Chondrocyte (in vitro differentiated cells): ENCODE results near the gene YY1AP1. TPM values are rescaled to one million over a fixed set of nuclear protein-coding genes. Genes with fewer than 3 reads are reported as not detected.
"Not testable (repeated sequence)": the region's sequence is repeated elsewhere in the genome, so short reads cannot be mapped to it uniquely, and the experiment has no call there.

Experiments
- DNase-seq: peaks from one replicate; pipeline ENCODE4 v3.0.0; 2021; ENCODE audit warnings: mixed read lengths, low spot score
- H3K27ac Mint-ChIP-seq: one replicate; pipeline ENCODE4 v1.8.0; 2021; ENCODE audit warnings: mild to moderate bottlenecking, moderate library complexity, mixed read lengths; ENCODE audit not compliant: unreplicated experiment
- H3K27me3 Mint-ChIP-seq: 2 replicates; pipeline ENCODE4 v1.8.0; 2021; ENCODE audit warnings: low read depth, mixed read lengths
- H3K36me3 Mint-ChIP-seq: 2 replicates; pipeline ENCODE4 v1.8.0; 2021; ENCODE audit warnings: low read depth, mixed read lengths
- H3K4me1 Mint-ChIP-seq: 2 replicates; pipeline ENCODE4 v1.8.0; 2021; ENCODE audit warnings: low read depth, mild to moderate bottlenecking, mixed read lengths
- H3K4me3 Mint-ChIP-seq: one replicate; pipeline ENCODE4 v1.8.0; 2021; ENCODE audit warnings: mild to moderate bottlenecking, moderate library complexity, mixed read lengths; ENCODE audit not compliant: unreplicated experiment
- H3K9me3 Mint-ChIP-seq: 2 replicates; pipeline ENCODE4 v1.8.0; 2021; ENCODE audit warnings: low read depth, mixed read lengths
- total RNA-seq: library from RNA; stranded (reverse); gene quantifications from 3 replicates; pipeline ENCODE4 v1.2.1, GENCODE V29; 2021
- TF ChIP-seq, protein P1 (sequence below): fragments of 200-600 bp; sonication (generic); IDR thresholded peaks from 2 replicates; pipeline ENCODE4 v1.5.0; 2021; ENCODE audit warnings: antibody characterized with exemption, mild to moderate bottlenecking, moderate library complexity

Gene YY1AP1
- total RNA-seq, 1 donor from 2014 or later = 41.9 TPM

DNA sequence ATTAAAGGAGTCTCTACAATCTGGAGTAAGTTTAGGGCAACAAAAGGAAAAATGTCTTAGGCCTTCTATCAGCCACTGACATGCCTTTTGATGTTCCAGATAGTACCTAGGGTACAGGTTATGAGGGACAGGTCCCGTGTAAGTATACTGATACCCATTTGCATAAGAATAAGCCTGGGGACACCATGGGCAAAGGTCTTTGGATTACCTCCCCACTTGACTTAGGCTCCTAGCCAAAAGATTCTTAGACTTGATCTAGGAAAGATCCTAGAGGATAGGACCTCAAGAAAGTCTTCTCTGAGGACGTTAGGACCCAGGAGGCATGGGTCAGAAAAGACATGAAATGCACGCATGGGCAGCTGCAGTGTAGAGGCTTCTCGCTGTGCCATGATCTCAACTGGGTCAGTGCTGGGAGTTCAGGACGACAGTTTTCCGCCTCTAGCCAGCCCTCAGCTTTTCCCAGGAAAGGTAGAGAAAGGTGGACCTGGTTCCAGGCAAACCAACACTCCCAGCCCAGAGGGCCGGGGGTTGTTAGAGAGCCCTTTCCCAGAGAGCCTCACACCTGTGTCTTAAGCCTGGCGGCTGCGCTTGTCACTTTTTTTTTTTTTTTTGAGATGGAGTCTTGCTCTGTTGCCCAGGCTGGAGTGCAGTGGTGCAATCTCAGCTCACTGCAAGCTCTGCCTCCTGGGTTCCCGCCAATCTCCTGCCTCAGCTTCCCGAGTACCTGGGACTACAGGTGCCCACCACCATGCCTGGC is 52.0 kb downstream of the YY1AP1 start:
- Mint-ChIP-seq H3K4me3 (no peak overlapping the region), H3K27me3 (no peaks in the 10 kb centered on the region), H3K9me3 (peaks cover 3% of the 10 kb centered on the region), H3K27ac (no peak overlapping the region), H3K36me3 (no peaks in the 10 kb centered on the region), H3K4me1 (no peaks in the 10 kb centered on the region)
- DNase-seq = no peak
- TF ChIP-seq, protein P1, sequence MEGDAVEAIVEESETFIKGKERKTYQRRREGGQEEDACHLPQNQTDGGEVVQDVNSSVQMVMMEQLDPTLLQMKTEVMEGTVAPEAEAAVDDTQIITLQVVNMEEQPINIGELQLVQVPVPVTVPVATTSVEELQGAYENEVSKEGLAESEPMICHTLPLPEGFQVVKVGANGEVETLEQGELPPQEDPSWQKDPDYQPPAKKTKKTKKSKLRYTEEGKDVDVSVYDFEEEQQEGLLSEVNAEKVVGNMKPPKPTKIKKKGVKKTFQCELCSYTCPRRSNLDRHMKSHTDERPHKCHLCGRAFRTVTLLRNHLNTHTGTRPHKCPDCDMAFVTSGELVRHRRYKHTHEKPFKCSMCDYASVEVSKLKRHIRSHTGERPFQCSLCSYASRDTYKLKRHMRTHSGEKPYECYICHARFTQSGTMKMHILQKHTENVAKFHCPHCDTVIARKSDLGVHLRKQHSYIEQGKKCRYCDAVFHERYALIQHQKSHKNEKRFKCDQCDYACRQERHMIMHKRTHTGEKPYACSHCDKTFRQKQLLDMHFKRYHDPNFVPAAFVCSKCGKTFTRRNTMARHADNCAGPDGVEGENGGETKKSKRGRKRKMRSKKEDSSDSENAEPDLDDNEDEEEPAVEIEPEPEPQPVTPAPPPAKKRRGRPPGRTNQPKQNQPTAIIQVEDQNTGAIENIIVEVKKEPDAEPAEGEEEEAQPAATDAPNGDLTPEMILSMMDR = no peak

DNA sequence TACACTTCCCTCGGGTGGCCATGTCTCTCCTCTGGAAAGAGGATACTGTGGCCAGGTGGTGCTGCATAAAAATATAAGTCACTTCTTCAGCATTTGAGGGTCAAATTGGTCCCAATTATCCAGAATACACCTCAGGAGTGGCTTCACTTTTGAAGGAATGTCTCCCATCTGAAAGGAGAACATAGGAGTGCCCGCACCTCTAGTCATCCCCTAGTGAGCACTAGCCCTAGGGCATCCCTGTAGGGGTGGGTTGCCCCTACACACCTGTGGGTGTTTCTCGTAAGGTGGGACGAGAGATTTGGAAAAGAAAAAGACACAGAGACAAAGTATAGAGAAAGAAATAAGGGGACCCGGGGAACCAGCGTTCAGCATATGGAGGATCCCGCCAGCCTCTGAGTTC is 62.1 kb downstream of the YY1AP1 start:
- H3K27ac Mint-ChIP-seq, H3K27me3 Mint-ChIP-seq, H3K36me3 Mint-ChIP-seq, H3K4me3 Mint-ChIP-seq, H3K4me1 Mint-ChIP-seq, DNase-seq: not testable (repeated sequence)
- H3K9me3 Mint-ChIP-seq = peaks cover 18% of the 10 kb centered on the region

DNA sequence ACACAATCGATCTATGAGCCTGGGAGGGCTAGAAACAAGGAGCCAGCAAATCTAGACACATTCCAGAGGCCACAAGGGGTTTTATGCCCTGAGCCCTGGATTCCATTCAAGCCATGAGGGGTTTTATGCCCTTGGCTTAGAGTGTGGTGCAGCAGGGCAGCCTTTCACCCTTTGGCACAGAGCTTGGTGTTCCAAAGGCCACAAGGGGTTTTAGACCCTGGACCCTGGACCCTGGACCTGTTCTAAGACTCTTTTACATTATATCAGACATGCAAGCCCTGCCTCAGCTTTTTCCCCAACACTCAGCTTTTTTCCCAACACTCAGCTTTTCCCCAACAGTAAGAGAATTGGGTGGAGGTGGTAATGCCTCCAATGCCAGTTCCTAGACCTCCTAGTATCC is 65.2 kb downstream of the YY1AP1 start:
- peaks cover 7% of the 10 kb centered on the region for H3K27me3 Mint-ChIP-seq
- TF ChIP-seq, protein P1 = no peak
- no peak overlapping the region for H3K4me3 Mint-ChIP-seq
- no peaks in the 10 kb centered on the region for H3K4me1 Mint-ChIP-seq
- DNase-seq = no peak
- H3K9me3 Mint-ChIP-seq = peaks cover 18% of the 10 kb centered on the region
- no peak overlapping the region for H3K27ac Mint-ChIP-seq
- peaks cover 7% of the 10 kb centered on the region for H3K36me3 Mint-ChIP-seq

DNA sequence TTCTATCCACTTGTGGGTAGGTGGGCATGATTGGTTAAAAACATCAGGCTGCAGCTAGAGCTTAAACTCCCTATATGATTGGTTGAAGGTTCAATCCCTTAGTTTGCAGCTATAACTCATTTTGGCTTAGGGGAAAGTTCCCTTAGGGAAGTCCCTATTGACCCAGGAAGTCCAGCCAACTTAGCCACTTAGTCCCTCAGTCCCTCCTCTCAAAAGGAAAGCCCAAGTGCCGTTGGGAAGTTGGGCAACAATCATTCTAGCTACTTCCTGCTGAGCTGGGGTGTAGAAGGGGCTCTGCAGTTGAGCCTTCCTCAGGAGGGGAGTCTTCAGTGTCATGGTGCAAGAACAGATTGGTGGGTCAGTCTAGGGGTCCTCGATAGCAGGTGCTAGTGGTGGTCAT is 66.4 kb downstream of the YY1AP1 start:
- Mint-ChIP-seq H3K27ac (no peak overlapping the region), H3K36me3 (peaks cover 7% of the 10 kb centered on the region), H3K27me3 (peaks cover 7% of the 10 kb centered on the region), H3K4me1 (no peaks in the 10 kb centered on the region), H3K4me3 (no peak overlapping the region), H3K9me3 (peaks cover 18% of the 10 kb centered on the region)
- TF ChIP-seq, protein P1 = no peak
- no peak for DNase-seq

DNA sequence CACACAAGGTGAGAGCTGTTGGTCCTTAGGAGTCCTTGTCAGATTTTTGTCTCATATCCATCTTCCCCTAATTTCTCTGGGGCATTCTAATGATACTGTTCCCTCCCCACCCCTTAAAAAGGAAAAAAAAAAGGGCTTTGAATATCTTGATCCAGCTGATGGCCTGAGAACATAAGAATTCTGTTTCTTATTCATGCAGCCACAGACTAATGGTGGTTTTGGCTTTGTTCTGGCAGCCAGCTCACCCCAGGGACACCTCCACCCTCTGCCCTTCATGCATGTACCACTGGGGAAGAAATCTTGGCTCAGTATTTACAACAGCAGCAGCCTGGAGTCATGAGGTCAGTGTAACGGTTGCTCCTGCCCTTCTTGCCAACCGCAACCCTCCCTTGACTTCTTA is 75.3 kb downstream of the YY1AP1 start:
- not testable (repeated sequence) for H3K4me3 Mint-ChIP-seq, H3K27me3 Mint-ChIP-seq, DNase-seq, H3K27ac Mint-ChIP-seq, H3K9me3 Mint-ChIP-seq, H3K4me1 Mint-ChIP-seq
- H3K36me3 Mint-ChIP-seq = peaks cover 14% of the 10 kb centered on the region

DNA sequence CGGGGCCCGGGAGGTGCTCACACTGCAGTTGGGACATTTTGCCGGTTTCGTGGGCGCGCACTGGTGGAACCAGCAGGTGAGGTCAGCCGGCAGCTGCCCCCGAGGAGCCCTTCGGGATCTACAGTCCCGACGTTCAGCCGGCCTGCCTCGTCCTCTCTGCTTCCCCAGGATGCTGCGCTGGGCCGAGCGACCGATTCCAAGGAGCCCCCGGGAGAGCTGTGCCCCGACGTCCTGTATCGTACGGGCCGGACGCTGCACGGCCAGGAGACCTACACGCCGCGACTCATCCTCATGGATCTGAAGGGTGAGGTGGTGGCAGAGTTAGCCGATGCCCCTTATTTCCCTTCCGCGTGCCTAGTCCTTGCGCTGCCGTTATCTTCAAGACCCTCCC is 78.3 kb downstream of the YY1AP1 start:
- H3K4me3 Mint-ChIP-seq = peak overlapping the region; percentile 85
- not testable (repeated sequence) for H3K27me3 Mint-ChIP-seq, H3K27ac Mint-ChIP-seq, H3K4me1 Mint-ChIP-seq, H3K9me3 Mint-ChIP-seq, DNase-seq
- peaks cover 12% of the 10 kb centered on the region for H3K36me3 Mint-ChIP-seq
